ENCODE measurements around the gene NIT2. TPM values are rescaled to one million over a fixed set of nuclear protein-coding genes. Genes with fewer than 3 reads are reported as not detected.

NIT2 gene
- polyA plus RNA-seq, 3 donors, result 15.1 to 30.5 (median 24.6) TPM

DNA sequence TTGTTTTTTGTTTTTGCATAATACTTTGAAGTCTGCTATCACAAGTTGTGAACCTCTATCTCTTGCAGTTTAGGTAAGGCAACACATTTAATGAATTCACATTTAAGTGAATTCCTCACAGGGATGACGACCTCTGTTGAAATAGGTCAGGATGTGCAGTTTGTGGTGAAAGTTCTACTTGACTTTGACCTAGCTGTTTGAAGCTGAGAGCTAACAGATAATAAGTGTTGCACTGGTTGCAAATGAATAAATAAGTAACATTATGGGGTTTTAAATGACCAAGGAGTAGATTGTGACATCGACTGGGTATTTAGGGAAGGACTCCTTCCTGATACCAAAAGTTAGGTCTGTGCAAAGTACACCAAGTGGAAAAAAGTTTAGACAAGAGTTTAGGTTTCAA lies 23.9 kb downstream of the NIT2 start:
- Histone ChIP-seq H3K4me2 (replicated peaks; ENCODE audit: extremely low read depth, low read length, poor library complexity, severe bottlenecking) (no peak overlapping the region), H3K27ac (ENCODE audit: low read depth in 1 of 2, low read length in 2 of 2) (peak overlapping the region in 1 of 2 donors; percentile 36), H3K9ac (ENCODE audit: insufficient read depth, low read length, poor library complexity, severe bottlenecking) (no peak overlapping the region), H3K4me1 (ENCODE audit: control insufficient read depth in 1 of 2, insufficient read depth in 2 of 2, low read length in 2 of 2) (no peaks in the 10 kb centered on the region), H3K27me3 (ENCODE audit: control insufficient read depth in 2 of 2, insufficient read depth in 2 of 2, low read length in 2 of 2) (no peaks in the 10 kb centered on the region), H3K9me3 (replicated peaks in 1 of 2; ENCODE audit: control insufficient read depth in 1 of 2, insufficient read depth in 1 of 2, low read length in 2 of 2) (no peaks in the 10 kb centered on the region), H3K4me3 (replicated peaks in 1 of 3; ENCODE audit: low read depth in 2 of 3, low read length in 3 of 3) (no peak overlapping the region), H4K20me1 (ENCODE audit: insufficient read depth, low read length) (no peaks in the 10 kb centered on the region), H3K79me2 (ENCODE audit: insufficient read depth, low read length) (no peaks in the 10 kb centered on the region), H2AFZ (ENCODE audit: insufficient read depth, low read depth, low read length, poor library complexity, severe bottlenecking) (no peak overlapping the region), H3K36me3 (replicated peaks in 1 of 2; ENCODE audit: control insufficient read depth in 1 of 2, insufficient read depth in 2 of 2, low read length in 2 of 2) (peaks cover 42 to 79% of the 10 kb centered on the region in 2 donors)
- H3K4me1 Mint-ChIP-seq, result no peaks in the 10 kb centered on the region
- DNase-seq, result no peak
- intact Hi-C loops (cut with micrococcal nuclease), result no loop called here
- H3K9me3 Mint-ChIP-seq, result peaks cover 0 to 3% (median 0%) of the 10 kb centered on the region in 7 donors
- no peak overlapping the region for H3K4me3 Mint-ChIP-seq
- WGBS (ENCODE audit: insufficient coverage), result 10% methylated on average over 1 of the region's 2 CpGs
- TF ChIP-seq, protein P1, sequence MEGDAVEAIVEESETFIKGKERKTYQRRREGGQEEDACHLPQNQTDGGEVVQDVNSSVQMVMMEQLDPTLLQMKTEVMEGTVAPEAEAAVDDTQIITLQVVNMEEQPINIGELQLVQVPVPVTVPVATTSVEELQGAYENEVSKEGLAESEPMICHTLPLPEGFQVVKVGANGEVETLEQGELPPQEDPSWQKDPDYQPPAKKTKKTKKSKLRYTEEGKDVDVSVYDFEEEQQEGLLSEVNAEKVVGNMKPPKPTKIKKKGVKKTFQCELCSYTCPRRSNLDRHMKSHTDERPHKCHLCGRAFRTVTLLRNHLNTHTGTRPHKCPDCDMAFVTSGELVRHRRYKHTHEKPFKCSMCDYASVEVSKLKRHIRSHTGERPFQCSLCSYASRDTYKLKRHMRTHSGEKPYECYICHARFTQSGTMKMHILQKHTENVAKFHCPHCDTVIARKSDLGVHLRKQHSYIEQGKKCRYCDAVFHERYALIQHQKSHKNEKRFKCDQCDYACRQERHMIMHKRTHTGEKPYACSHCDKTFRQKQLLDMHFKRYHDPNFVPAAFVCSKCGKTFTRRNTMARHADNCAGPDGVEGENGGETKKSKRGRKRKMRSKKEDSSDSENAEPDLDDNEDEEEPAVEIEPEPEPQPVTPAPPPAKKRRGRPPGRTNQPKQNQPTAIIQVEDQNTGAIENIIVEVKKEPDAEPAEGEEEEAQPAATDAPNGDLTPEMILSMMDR (IDR thresholded peaks at IDR 0.05), result no peak
- H3K27ac Mint-ChIP-seq, result no peak overlapping the region
- no peaks in the 10 kb centered on the region for H3K27me3 Mint-ChIP-seq (ENCODE audit: low read depth in 3 of 3)
- peaks cover 57 to 70% of the 10 kb centered on the region in 2 donors for H3K36me3 Mint-ChIP-seq

DNA sequence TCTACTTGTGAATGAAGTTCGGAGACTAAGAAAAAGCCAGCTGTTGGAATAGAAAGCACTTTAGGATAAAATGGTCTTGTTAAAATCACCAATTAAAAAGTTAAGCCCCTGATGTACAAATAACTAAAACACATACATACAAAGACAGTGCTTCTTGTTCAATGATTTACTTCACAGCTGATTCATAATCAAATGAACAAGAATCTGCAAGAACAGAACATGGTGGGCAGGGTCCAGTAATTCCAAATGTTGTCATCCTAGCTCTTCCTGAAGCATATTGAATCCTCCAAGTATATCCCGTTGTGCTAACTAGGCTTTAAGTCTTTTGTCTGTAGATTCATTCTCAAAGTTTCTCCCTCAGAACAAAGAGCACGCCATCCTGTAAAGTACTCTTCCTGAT lies 24.5 kb downstream of the NIT2 start:
- peaks cover 57 to 70% of the 10 kb centered on the region in 2 donors for H3K36me3 Mint-ChIP-seq
- Histone ChIP-seq H3K4me1 (ENCODE audit: control insufficient read depth in 1 of 2, insufficient read depth in 2 of 2, low read length in 2 of 2) (no peaks in the 10 kb centered on the region), H3K27me3 (ENCODE audit: control insufficient read depth in 2 of 2, insufficient read depth in 2 of 2, low read length in 2 of 2) (no peaks in the 10 kb centered on the region), H4K20me1 (ENCODE audit: insufficient read depth, low read length) (no peaks in the 10 kb centered on the region), H2AFZ (ENCODE audit: insufficient read depth, low read depth, low read length, poor library complexity, severe bottlenecking) (no peak overlapping the region), H3K9ac (ENCODE audit: insufficient read depth, low read length, poor library complexity, severe bottlenecking) (no peak overlapping the region), H3K27ac (ENCODE audit: low read depth in 1 of 2, low read length in 2 of 2) (peak overlapping the region in 1 of 2 donors; percentile 20), H3K9me3 (replicated peaks in 1 of 2; ENCODE audit: control insufficient read depth in 1 of 2, insufficient read depth in 1 of 2, low read length in 2 of 2) (no peaks in the 10 kb centered on the region), H3K4me2 (replicated peaks; ENCODE audit: extremely low read depth, low read length, poor library complexity, severe bottlenecking) (no peak overlapping the region), H3K36me3 (replicated peaks in 1 of 2; ENCODE audit: control insufficient read depth in 1 of 2, insufficient read depth in 2 of 2, low read length in 2 of 2) (peaks cover 43 to 79% of the 10 kb centered on the region in 2 donors), H3K79me2 (ENCODE audit: insufficient read depth, low read length) (no peaks in the 10 kb centered on the region), H3K4me3 (replicated peaks in 1 of 3; ENCODE audit: low read depth in 2 of 3, low read length in 3 of 3) (no peak overlapping the region)
- no peak overlapping the region for H3K27ac Mint-ChIP-seq
- WGBS (ENCODE audit: insufficient coverage), result 86% methylated on average over 2 of the region's 3 CpGs
- TF ChIP-seq, protein P1 (IDR thresholded peaks at IDR 0.05), result no peak
- H3K27me3 Mint-ChIP-seq (ENCODE audit: low read depth in 3 of 3), result no peaks in the 10 kb centered on the region
- H3K4me3 Mint-ChIP-seq, result no peak overlapping the region
- no peaks in the 10 kb centered on the region for H3K4me1 Mint-ChIP-seq
- H3K9me3 Mint-ChIP-seq, result peaks cover 0 to 3% (median 0%) of the 10 kb centered on the region in 7 donors
- intact Hi-C loops (cut with micrococcal nuclease), result no loop called here
- no peak for DNase-seq
